GM12864 (cell line): ENCODE measurements around the gene AOX1.

Source experiments
- DNase-seq: peaks from one replicate; pipeline ENCODE4 v3.0.0-alpha.2; 2011; ENCODE audit warnings: low read depth
- H3K4me3 ChIP-seq: 2 replicates; pipeline ENCODE4 v1.5.1; 2011; ENCODE audit warnings: mild to moderate bottlenecking, low read depth, low read length, control low read depth
- CTCF ChIP-seq: IDR thresholded peaks from 2 replicates; pipeline ENCODE4 v1.5.1; 2011; ENCODE audit warnings: low read depth, mild to moderate bottlenecking, moderate library complexity, low read length, control low read depth, inconsistent platforms; ENCODE audit errors: missing control alignments

The AOX1 gene

GRCh38 chr2:200654823-200655222 is 69.0 kb downstream of the AOX1 start:
- TF ChIP-seq CTCF, result no peak
- no peak overlapping the region for H3K4me3 ChIP-seq
- DNase-seq, result no peak

DNA sequence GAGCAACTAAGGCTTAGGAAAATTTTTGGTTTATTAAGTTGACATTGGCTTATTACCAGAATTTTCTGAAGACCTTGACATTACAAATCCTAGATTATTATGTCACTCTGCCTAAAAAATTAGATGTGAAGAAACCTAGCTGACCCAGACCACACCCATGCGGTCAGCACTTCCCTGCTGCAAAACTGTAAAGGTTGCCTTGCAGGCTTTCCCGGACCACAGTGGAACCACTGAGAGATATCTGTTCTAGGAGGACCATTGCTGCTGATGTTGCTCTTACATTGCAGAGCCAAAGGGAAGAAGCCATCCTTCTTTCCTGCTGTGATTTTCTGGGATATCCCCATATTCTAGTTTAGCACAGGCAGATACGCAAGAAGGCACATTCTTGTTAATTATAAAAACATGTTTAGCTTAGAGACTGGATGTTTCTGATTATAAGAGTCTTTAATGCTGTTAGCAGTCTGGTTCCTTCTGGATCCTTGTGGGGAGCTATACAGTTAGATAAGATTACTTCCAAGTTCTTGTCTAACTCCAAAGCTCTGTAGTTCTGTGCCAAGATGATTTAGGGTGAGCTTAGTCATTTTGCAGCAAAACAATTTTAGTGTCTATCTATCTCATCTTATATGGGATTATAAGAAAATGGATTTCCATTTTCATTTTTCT is 70.2 kb downstream of the AOX1 start:
- no peak for TF ChIP-seq CTCF
- no peak overlapping the region for H3K4me3 ChIP-seq
- no peak for DNase-seq

DNA sequence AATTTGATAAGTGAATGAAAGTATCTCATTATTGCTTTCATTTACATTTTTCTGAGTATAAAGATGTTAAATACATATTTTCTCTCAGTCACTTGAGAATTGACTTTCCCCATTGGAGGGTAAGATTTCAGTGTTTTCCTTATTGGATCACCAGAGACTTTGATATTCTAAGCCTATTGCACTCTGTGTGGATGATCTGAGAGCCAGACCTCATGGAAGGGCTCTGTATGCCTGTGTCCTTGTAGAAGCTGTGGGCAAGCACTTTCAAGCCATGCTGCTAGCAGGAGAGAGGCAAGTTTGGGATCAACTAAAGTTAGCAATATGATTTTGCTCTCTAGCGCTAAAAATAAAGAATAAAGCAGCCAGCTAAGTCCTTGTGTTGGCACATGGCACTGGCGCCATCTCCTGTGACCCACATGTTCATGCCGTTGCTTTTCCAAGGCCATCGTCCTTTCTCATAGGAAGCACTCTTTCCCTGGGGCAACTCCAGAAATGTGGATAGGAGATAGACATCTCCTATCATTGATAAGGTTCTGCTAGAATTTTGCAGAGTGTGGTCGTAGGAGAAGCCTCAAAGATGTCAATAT is 72.6 kb downstream of the AOX1 start:
- no peak for TF ChIP-seq CTCF
- no peak for DNase-seq
- H3K4me3 ChIP-seq, result no peak overlapping the region

- no peak for DNase-seq
- TF ChIP-seq CTCF, result no peak
- H3K4me3 ChIP-seq, result no peak overlapping the region
These were observed 73.6 kb downstream of the AOX1 start for GRCh38 chr2:200659410-200659809.

DNA sequence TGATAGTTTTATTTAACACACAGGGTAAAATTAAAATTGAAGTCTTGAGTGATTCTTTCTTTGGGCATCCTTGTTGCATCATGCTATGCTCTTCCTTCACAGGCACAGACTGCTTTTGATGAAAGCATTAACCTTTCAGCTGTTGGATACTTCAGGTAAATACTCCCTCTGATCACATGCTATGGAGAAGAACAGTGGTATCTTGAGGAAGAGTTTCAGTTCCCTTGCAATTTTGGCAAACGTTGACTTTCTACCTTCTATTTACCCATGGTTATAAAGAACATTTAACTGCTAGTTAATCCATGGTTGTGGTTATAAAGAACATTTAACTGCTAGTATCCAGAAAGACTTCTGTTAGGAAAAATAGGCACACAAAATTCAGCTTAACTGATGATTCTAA is 75.7 kb downstream of the AOX1 start:
- H3K4me3 ChIP-seq, result no peak overlapping the region
- DNase-seq, result no peak
- no peak for TF ChIP-seq CTCF

GRCh38 chr2:200662727-200663126 is 76.9 kb downstream of the AOX1 start:
- DNase-seq, result no peak
- no peak for TF ChIP-seq CTCF
- no peak overlapping the region for H3K4me3 ChIP-seq
